Stimulated activated CD4-positive, alpha-beta T cell treated with anti-CD3 and anti-CD28 coated beads, Interleukin-1b, Interleukin-23, amount 100 ng/mL, for 1 hour (primary cell): Measurements from ENCODE around the gene ANKRD6.

Source experiments
- DNase-seq, 2 donors: peaks; one replicate each; pipeline ENCODE4 v3.0.0-alpha.2; 2020; ENCODE audit warnings: low read depth in 2 of 2

The ANKRD6 gene

GRCh38 chr6:89564752-89565427 lies 131.9 kb downstream of the ANKRD6 start:
- DNase-seq, result no peak

- DNase-seq, result no peak
Measured at GRCh38 chr6:89566008-89566800, 133.3 kb downstream of the ANKRD6 start.

GRCh38 chr6:89566930-89567629 lies 134.1 kb downstream of the ANKRD6 start:
- no peak for DNase-seq

- no peak for DNase-seq
Measured at GRCh38 chr6:89567630-89568390, 134.9 kb downstream of the ANKRD6 start.

GRCh38 chr6:89574910-89575561 lies 142.1 kb downstream of the ANKRD6 start:
- no peak for DNase-seq

GRCh38 chr6:89575562-89575960 lies 142.6 kb downstream of the ANKRD6 start:
- DNase-seq, result no peak

GRCh38 chr6:89580997-89581666 lies 148.2 kb downstream of the ANKRD6 start:
- DNase-seq, result no peak

GRCh38 chr6:89581689-89582088 lies 148.7 kb downstream of the ANKRD6 start:
- DNase-seq, result no peak

- DNase-seq, result no peak
Measured at GRCh38 chr6:89582669-89583325, 149.8 kb downstream of the ANKRD6 start.

- DNase-seq, result no peak
Measured at GRCh38 chr6:89583559-89583958, 150.6 kb downstream of the ANKRD6 start.

GRCh38 chr6:89584539-89584938 lies 151.6 kb downstream of the ANKRD6 start:
- no peak for DNase-seq

- DNase-seq, result no peak
Measured at GRCh38 chr6:89585154-89585553, 152.2 kb downstream of the ANKRD6 start.

GRCh38 chr6:89589297-89590025 lies 156.5 kb downstream of the ANKRD6 start:
- no peak for DNase-seq

GRCh38 chr6:89590133-89590532 lies 157.2 kb downstream of the ANKRD6 start:
- no peak for DNase-seq

- DNase-seq, result no peak
Measured at GRCh38 chr6:89591745-89592144, 158.8 kb downstream of the ANKRD6 start.

- no peak for DNase-seq
Measured at GRCh38 chr6:89596056-89596455, 163.1 kb downstream of the ANKRD6 start.

- no peak for DNase-seq
Measured at GRCh38 chr6:89596484-89596883, 163.5 kb downstream of the ANKRD6 start.

- DNase-seq, result no peak
Measured at GRCh38 chr6:89597372-89597771, 164.4 kb downstream of the ANKRD6 start.

GRCh38 chr6:89597988-89598387 lies 165.0 kb downstream of the ANKRD6 start:
- no peak for DNase-seq

GRCh38 chr6:89599727-89600126 lies 166.8 kb downstream of the ANKRD6 start:
- no peak for DNase-seq
